Measurements from ENCODE around the gene RPS6KA2.

DNA sequence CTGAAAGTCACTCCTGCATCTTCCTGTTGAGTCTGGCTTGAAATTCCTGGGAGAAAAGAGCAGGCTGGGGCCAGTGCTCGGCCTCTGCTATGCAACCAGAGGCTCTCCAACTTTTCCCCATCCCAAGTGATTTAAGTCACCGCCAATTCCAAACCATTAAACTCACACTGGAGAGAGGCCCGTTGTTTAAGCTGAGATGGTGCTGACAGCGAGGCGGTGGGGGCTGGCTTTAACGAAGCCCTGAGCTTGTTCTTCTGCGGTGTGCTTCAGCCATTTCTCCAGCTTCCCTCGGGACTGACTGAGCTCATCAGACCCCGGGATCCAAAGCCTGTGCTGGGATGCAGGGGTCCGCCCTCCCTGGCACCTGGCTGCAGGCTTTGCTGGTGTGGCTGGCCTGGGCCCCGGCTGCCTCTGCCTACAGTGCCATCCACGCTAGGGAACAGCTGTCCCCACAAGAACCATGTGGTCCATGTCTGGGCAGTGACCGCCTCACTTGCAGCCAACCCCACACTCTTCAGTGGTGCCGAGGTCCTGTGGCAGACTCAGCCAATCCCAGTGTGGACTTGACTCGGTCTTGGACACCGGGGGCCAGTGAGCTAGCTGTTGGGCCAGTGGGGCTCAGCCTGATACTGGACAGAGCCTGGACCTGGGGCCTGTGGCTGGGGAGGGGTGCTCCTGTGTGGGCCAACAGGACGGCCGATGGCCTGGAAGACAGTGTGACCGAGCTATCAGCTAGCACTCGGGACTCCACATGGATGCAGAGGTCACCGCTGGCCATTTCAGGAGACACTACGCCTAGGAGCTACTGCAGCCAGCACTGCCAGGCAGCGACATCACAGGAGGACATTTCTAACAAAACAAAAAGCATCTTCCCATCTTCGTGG is 61.7 kb downstream of the RPS6KA2 start:
- TF ChIP-seq, protein P1, sequence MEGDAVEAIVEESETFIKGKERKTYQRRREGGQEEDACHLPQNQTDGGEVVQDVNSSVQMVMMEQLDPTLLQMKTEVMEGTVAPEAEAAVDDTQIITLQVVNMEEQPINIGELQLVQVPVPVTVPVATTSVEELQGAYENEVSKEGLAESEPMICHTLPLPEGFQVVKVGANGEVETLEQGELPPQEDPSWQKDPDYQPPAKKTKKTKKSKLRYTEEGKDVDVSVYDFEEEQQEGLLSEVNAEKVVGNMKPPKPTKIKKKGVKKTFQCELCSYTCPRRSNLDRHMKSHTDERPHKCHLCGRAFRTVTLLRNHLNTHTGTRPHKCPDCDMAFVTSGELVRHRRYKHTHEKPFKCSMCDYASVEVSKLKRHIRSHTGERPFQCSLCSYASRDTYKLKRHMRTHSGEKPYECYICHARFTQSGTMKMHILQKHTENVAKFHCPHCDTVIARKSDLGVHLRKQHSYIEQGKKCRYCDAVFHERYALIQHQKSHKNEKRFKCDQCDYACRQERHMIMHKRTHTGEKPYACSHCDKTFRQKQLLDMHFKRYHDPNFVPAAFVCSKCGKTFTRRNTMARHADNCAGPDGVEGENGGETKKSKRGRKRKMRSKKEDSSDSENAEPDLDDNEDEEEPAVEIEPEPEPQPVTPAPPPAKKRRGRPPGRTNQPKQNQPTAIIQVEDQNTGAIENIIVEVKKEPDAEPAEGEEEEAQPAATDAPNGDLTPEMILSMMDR (IDR thresholded peaks at IDR 0.05), result no peak
- no peak for TF ChIP-seq EZH2 (IDR thresholded peaks at IDR 0.05; ENCODE audit: borderline replicate concordance, insufficient read depth, low read depth, low read length, poor library complexity, severe bottlenecking)

Measured in B cell (primary cell).